Choroid plexus epithelial cell (primary cell): ENCODE results near the gene ARHGAP44.

ENCODE experiments used
- DNase-seq: peaks from one replicate; pipeline ENCODE4 v3.0.0-alpha.2; 2010; ENCODE audit warnings: low read depth
- H3K4me3 ChIP-seq: 2 replicates; pipeline ENCODE4 v1.5.1; 2011; ENCODE audit warnings: low read depth, mild to moderate bottlenecking, control low read depth, low read length, moderate library complexity
- TF ChIP-seq, protein P1 (sequence below): conservative IDR thresholded peaks from 2 replicates; pipeline ENCODE4 v1.5.1; 2011; ENCODE audit warnings: low read depth, mild to moderate bottlenecking, control low read depth, inconsistent platforms, low read length, moderate library complexity

ARHGAP44 gene

GRCh38 chr17:12839042-12839441, 49.7 kb downstream of the ARHGAP44 start:
- no peak for DNase-seq
- no peak overlapping the region for H3K4me3 ChIP-seq
- TF ChIP-seq, protein P1, sequence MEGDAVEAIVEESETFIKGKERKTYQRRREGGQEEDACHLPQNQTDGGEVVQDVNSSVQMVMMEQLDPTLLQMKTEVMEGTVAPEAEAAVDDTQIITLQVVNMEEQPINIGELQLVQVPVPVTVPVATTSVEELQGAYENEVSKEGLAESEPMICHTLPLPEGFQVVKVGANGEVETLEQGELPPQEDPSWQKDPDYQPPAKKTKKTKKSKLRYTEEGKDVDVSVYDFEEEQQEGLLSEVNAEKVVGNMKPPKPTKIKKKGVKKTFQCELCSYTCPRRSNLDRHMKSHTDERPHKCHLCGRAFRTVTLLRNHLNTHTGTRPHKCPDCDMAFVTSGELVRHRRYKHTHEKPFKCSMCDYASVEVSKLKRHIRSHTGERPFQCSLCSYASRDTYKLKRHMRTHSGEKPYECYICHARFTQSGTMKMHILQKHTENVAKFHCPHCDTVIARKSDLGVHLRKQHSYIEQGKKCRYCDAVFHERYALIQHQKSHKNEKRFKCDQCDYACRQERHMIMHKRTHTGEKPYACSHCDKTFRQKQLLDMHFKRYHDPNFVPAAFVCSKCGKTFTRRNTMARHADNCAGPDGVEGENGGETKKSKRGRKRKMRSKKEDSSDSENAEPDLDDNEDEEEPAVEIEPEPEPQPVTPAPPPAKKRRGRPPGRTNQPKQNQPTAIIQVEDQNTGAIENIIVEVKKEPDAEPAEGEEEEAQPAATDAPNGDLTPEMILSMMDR = no peak

- DNase-seq = no peak
- TF ChIP-seq, protein P1 = no peak
- H3K4me3 ChIP-seq = no peak overlapping the region
Measured at GRCh38 chr17:12842936-12843335, 53.6 kb downstream of the ARHGAP44 start.

- no peak overlapping the region for H3K4me3 ChIP-seq
- no peak for DNase-seq
- TF ChIP-seq, protein P1 = no peak
Measured at GRCh38 chr17:12850996-12851395, 61.7 kb downstream of the ARHGAP44 start.

- H3K4me3 ChIP-seq = no peak overlapping the region
- TF ChIP-seq, protein P1 = no peak
- no peak for DNase-seq
Measured at GRCh38 chr17:12851901-12852435, 62.7 kb downstream of the ARHGAP44 start.

- no peak for DNase-seq
- H3K4me3 ChIP-seq = no peak overlapping the region
- TF ChIP-seq, protein P1 = no peak
Measured at GRCh38 chr17:12853921-12854320, 64.6 kb downstream of the ARHGAP44 start.

GRCh38 chr17:12856416-12856815, 67.1 kb downstream of the ARHGAP44 start:
- no peak overlapping the region for H3K4me3 ChIP-seq
- TF ChIP-seq, protein P1 = no peak
- peak; percentile 11 for DNase-seq

DNA sequence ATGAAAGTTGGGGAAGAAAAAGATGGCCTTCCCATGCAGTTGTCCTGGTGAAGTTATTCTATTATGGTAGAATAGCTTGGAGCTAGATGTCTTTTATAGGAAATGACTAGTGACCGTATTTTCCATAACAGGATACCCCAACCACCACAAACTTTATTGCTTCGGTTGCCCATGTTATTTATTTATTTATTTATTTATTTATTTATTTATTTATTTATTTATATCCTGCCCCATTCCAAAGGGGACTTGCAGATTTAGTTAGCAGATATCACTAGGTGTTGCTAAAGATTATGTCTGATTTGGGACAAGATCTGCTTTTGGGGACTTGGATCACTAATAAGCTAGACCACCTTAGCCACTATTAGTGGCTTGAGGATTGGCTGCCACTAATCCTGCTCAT, 68.3 kb downstream of the ARHGAP44 start:
- TF ChIP-seq, protein P1 = no peak
- DNase-seq = no peak
- H3K4me3 ChIP-seq = no peak overlapping the region
